ENCODE results near the gene MAP1B. TPM values are rescaled to one million over a fixed set of nuclear protein-coding genes. Genes with fewer than 3 reads are reported as not detected.

Gene MAP1B
- total and polyA plus RNA-seq, 10 of the 15 experiments (the other 5 are each of a cell fraction or from before 2014, with no cell fraction given): 0.02 to 0.81 (median 0.06) TPM; not detected in 1

- DNase-seq (ENCODE audit: low read depth, low spot score) (no peak), ATAC-seq (no peak), FAIRE-seq (no peak)
- Histone ChIP-seq H3K4me3 (no peak overlapping the region), H3K4me2 (ENCODE audit: control insufficient read depth, insufficient read depth) (no peak overlapping the region), H3K36me3 (ENCODE audit: control insufficient read depth in 2 of 2, insufficient read depth in 2 of 2, low read length in 1 of 2) (no peaks in the 10 kb centered on the region), H4K20me1 (ENCODE audit: control insufficient read depth, insufficient read depth) (no peaks in the 10 kb centered on the region), H3K9me3 (replicated peaks; ENCODE audit: control insufficient read depth, insufficient read depth, low read length) (no peaks in the 10 kb centered on the region), H3K9ac (ENCODE audit: control insufficient read depth, insufficient read depth, low read length) (no peak overlapping the region), H2AFZ (ENCODE audit: control insufficient read depth, low read depth, low read length) (no peak overlapping the region), H3K27me3 (replicated peaks in 1 of 2; ENCODE audit: control insufficient read depth in 2 of 2, insufficient read depth in 2 of 2, low read length in 1 of 2) (peaks cover 3 to 6% of the 10 kb centered on the region in 2 experiments; a peak in 3 of 4 replicates), H3K79me2 (ENCODE audit: control insufficient read depth, insufficient read depth, low read length) (no peaks in the 10 kb centered on the region), H3K27ac (ENCODE audit: control insufficient read depth, insufficient read depth) (no peak overlapping the region), H3K4me1 (ENCODE audit: control insufficient read depth, insufficient read depth, low read length) (peaks cover 6% of the 10 kb centered on the region; the same call in 1 of the 2 replicates)
- intact Hi-C loops (cut with micrococcal nuclease; ENCODE audit: unreplicated experiment) (no loop called here), in situ Hi-C loops (cut with MboI) (no loop called here)
- ChIA-PET CTCF (interaction anchor here (0.6 to 3.1 kb wide), 7 partner anchors 10 to 318 kb away, joined by 3 to 14 read pairs (median 6); no protein-coding TSS in a partner anchor), POLR2A (no interaction called here), RAD21 (ENCODE audit: unreplicated experiment) (interaction anchor here (1.4 to 2.4 kb wide), 3 partner anchors 174 to 352 kb away, joined by 4 to 10 read pairs (median 6); no protein-coding TSS in a partner anchor), SMC1A (ENCODE audit: uncharacterized antibody, unreplicated experiment) (interaction anchor here (0.7 to 2.3 kb wide), 4 partner anchors 8 to 171 kb away, joined by 3 to 5 read pairs (median 3); no protein-coding TSS in a partner anchor)
- TF ChIP-seq ATF7 (IDR thresholded peaks at IDR 0.05; ENCODE audit: low read depth) (peak; percentile 57; the same call in 1 of the 2 replicates), MYB (IDR thresholded peaks at IDR 0.05; ENCODE audit: borderline replicate concordance, low read depth, low read length) (no peak)
- WGBS (ENCODE audit: insufficient coverage, insufficient replicate concordance, low lambda C conversion rate, missing lambda C conversion rate): 56% methylated on average over 7 of the region's 7 CpGs
- no TSS peak for BruUV-seq (replicated peaks)
These were observed 27.1 kb downstream of the MAP1B start for GRCh38 chr5:72134226-72134899.

GRCh38 chr5:72137826-72138409 lies 30.6 kb downstream of the MAP1B start:
- FAIRE-seq (peak; percentile 92), ATAC-seq (peak; percentile 64), DNase-seq (ENCODE audit: low read depth, low spot score) (no peak)
- ChIA-PET POLR2A (no interaction called here), SMC1A (ENCODE audit: uncharacterized antibody, unreplicated experiment) (interaction anchor here (0.9 kb wide), 2 partner anchors 104 to 173 kb away, joined by 3 read pairs; no protein-coding TSS in a partner anchor), CTCF (interaction anchor here (0.9 to 1.1 kb wide), 5 partner anchors 107 to 171 kb away, joined by 3 to 10 read pairs (median 5); no protein-coding TSS in a partner anchor), RAD21 (ENCODE audit: unreplicated experiment) (interaction anchor here (1.0 kb wide), 1 partner anchor 171 kb away, joined by 4 read pairs; no protein-coding TSS in a partner anchor)
- no peaks in the 10 kb centered on the region for H4K20me1 ChIP-seq (ENCODE audit: control insufficient read depth, insufficient read depth)
- H3K36me3 ChIP-seq (ENCODE audit: control insufficient read depth in 2 of 2, insufficient read depth in 2 of 2, low read length in 1 of 2): no peaks in the 10 kb centered on the region
- BruUV-seq (replicated peaks): no TSS peak
- WGBS (ENCODE audit: insufficient coverage, insufficient replicate concordance, low lambda C conversion rate, missing lambda C conversion rate): 0% methylated on average over 2 of the region's 2 CpGs
- in situ Hi-C loops (cut with MboI): loop anchor here (5.0 kb wide), 1 partner anchor 169 kb away; no protein-coding TSS in a partner anchor
- H3K27me3 ChIP-seq (replicated peaks in 1 of 2; ENCODE audit: control insufficient read depth in 2 of 2, insufficient read depth in 2 of 2, low read length in 1 of 2): peaks cover 1 to 6% of the 10 kb centered on the region in 2 experiments; a peak in 3 of 4 replicates
- no peak overlapping the region for H3K4me2 ChIP-seq (ENCODE audit: control insufficient read depth, insufficient read depth)
- no peak overlapping the region for H3K27ac ChIP-seq (ENCODE audit: control insufficient read depth, insufficient read depth)
- intact Hi-C loops (cut with micrococcal nuclease; ENCODE audit: unreplicated experiment): loop anchor here (1.0 to 5.0 kb wide), 3 partner anchors 107 to 170 kb away; no protein-coding TSS in a partner anchor
- TF ChIP-seq BCLAF1 (IDR thresholded peaks at IDR 0.05) (no peak), SMC3 (IDR thresholded peaks at IDR 0.05; ENCODE audit: borderline replicate concordance, low read length) (peak; percentile 76; the same call in 1 of the 2 replicates), CTCF (IDR thresholded peaks at IDR 0.05 in 2 of 3, conservative IDR thresholded peaks at IDR 0.05 in 1 of 3; ENCODE audit: control insufficient read depth in 2 of 3, extremely low read depth in 1 of 3, insufficient read depth in 1 of 3, low read depth in 3 of 3, low read length in 3 of 3) (peak; percentile 43 to 59 (median 44); a peak in 5 of 6 replicates), SMAD5 (IDR thresholded peaks at IDR 0.05; ENCODE audit: low read depth) (no peak), RAD21 (IDR thresholded peaks at IDR 0.05; ENCODE audit: insufficient read depth, low read depth, low read length) (peak; percentile 67)
- H3K9ac ChIP-seq (ENCODE audit: control insufficient read depth, insufficient read depth, low read length): no peak overlapping the region
- no peaks in the 10 kb centered on the region for H3K9me3 ChIP-seq (replicated peaks; ENCODE audit: control insufficient read depth, insufficient read depth, low read length)
- no peaks in the 10 kb centered on the region for H3K79me2 ChIP-seq (ENCODE audit: control insufficient read depth, insufficient read depth, low read length)
- peaks cover 6% of the 10 kb centered on the region; the same call in 1 of the 2 replicates for H3K4me1 ChIP-seq (ENCODE audit: control insufficient read depth, insufficient read depth, low read length)
- H3K4me3 ChIP-seq: no peak overlapping the region
- H2AFZ ChIP-seq (ENCODE audit: control insufficient read depth, low read depth, low read length): no peak overlapping the region

Data from GM12878 (cell line).